Tibial nerve (tissue), 4 donors: ENCODE measurements around the gene DCAF15.

ENCODE experiments used
- EP300 ChIP-seq, 2 donors: sonication (generic); formaldehyde crosslinking; IDR thresholded peaks; one replicate each; pipeline ENCODE4 v1.6.1; 2017; ENCODE audit warnings: antibody characterized with exemption in 2 of 2, mild to moderate bottlenecking in 1 of 2
- POLR2A ChIP-seq, 2 donors: fragments of 450-650 bp; IDR thresholded peaks; one replicate each; pipeline ENCODE4 v1.6.1; 2017; ENCODE audit warnings: antibody characterized with exemption in 2 of 2, mild to moderate bottlenecking in 2 of 2, moderate library complexity in 2 of 2
- TF ChIP-seq, protein P1 (sequence below), 5 experiments: fragments of 200-600 bp in 3 of 5; fragments of 450-650 bp in 2 of 5; sonication (generic) in 3 of 5; IDR thresholded peaks; one replicate each; pipeline ENCODE4 v1.5.1; 2016 to 2019; ENCODE audit warnings: antibody characterized with exemption in 5 of 5, mild to moderate bottlenecking in 3 of 5, moderate library complexity in 2 of 5

DNA sequence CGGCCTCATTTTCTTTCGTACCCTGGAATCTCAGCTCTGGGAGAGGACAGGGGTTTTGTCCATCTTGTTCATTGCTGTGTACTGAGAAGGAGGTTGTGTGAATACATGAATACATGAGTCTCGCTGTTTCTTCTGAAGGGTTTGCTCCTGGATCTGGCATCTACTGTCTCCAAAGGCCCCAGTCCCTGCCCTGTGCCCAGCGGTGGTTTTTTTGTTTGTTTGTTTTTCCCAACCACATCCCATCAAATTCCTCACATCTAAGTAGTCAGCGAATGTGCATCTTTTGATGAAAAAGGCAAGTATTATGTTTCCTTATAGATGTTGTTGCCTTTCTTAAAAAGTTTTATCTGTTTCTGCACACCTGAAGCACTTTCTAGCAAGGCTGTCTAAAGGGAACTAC, 12.5 kb downstream of the DCAF15 start:
- TF ChIP-seq, protein P1, sequence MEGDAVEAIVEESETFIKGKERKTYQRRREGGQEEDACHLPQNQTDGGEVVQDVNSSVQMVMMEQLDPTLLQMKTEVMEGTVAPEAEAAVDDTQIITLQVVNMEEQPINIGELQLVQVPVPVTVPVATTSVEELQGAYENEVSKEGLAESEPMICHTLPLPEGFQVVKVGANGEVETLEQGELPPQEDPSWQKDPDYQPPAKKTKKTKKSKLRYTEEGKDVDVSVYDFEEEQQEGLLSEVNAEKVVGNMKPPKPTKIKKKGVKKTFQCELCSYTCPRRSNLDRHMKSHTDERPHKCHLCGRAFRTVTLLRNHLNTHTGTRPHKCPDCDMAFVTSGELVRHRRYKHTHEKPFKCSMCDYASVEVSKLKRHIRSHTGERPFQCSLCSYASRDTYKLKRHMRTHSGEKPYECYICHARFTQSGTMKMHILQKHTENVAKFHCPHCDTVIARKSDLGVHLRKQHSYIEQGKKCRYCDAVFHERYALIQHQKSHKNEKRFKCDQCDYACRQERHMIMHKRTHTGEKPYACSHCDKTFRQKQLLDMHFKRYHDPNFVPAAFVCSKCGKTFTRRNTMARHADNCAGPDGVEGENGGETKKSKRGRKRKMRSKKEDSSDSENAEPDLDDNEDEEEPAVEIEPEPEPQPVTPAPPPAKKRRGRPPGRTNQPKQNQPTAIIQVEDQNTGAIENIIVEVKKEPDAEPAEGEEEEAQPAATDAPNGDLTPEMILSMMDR (IDR thresholded peaks at IDR 0.05): no peak
- TF ChIP-seq POLR2A (IDR thresholded peaks at IDR 0.05) (no peak), EP300 (IDR thresholded peaks at IDR 0.05) (no peak)
